ENCODE measurements around the gene KCNG1. TPM values are rescaled to one million over a fixed set of nuclear protein-coding genes. Genes with fewer than 3 reads are reported as not detected.

Gene KCNG1
- total and polyA plus RNA-seq, 2 of the 8 experiments (the other 6 are each of a cell fraction or from before 2014, with no cell fraction given) = 16.0 to 18.0 TPM

- Histone ChIP-seq H4K20me1 (replicated peaks in 1 of 2; ENCODE audit: control insufficient read depth in 1 of 2, insufficient read depth in 2 of 2, low read length in 2 of 2) (no peaks in the 10 kb centered on the region), H2BK20ac (ENCODE audit: low read length) (no peak overlapping the region), H3K56ac (replicated peaks; ENCODE audit: insufficient read length, low read depth, low read length) (no peak overlapping the region), H3K23ac (ENCODE audit: insufficient read length) (no peak overlapping the region), H3K27ac (ENCODE audit: low read depth, low read length) (no peak overlapping the region), H2BK15ac (ENCODE audit: low read length) (no peak overlapping the region), H3K23me2 (ENCODE audit: low read depth, low read length) (no peaks in the 10 kb centered on the region; the same call in 1 of the 2 replicates), H3K18ac (ENCODE audit: extremely low read depth, low read length) (no peak overlapping the region), H3K9ac (replicated peaks in 1 of 4; ENCODE audit: extremely low read depth in 1 of 4, low read depth in 3 of 4, low read length in 3 of 4) (no peak overlapping the region), H4K5ac (ENCODE audit: insufficient read length, low read depth, low read length) (no peak overlapping the region), H3K4me2 (ENCODE audit: insufficient read depth in 1 of 2, low read depth in 2 of 2, low read length in 2 of 2) (no peak overlapping the region), H3K9me3 (ENCODE audit: insufficient read depth in 2 of 2, low read depth in 1 of 2, low read length in 1 of 2) (no peaks in the 10 kb centered on the region), H3K4me1 (replicated peaks in 1 of 4; ENCODE audit: control insufficient read depth in 3 of 4, insufficient read depth in 4 of 4, low read length in 3 of 4) (peaks cover 3 to 13% (median 8%) of the 10 kb centered on the region in 4 experiments), H2BK12ac (ENCODE audit: low read depth, low read length) (no peak overlapping the region), H4K8ac (ENCODE audit: extremely low read depth, insufficient read depth, low read length) (no peak overlapping the region), H3K27me3 (replicated peaks in 1 of 4; ENCODE audit: control insufficient read depth in 3 of 4, extremely low read depth in 1 of 4, insufficient read depth in 3 of 4, low read length in 3 of 4) (no peaks in the 10 kb centered on the region), H4K91ac (replicated peaks; ENCODE audit: insufficient read length, low read length) (no peak overlapping the region), H2AK5ac (ENCODE audit: low read depth, low read length) (no peak overlapping the region), H3K4me3 (ENCODE audit: extremely low read depth in 1 of 4, insufficient read depth in 2 of 4, low read depth in 3 of 4, low read length in 4 of 4) (no peak overlapping the region), H3K79me2 (ENCODE audit: control insufficient read depth in 1 of 2, insufficient read depth in 2 of 2, low read length in 2 of 2) (no peaks in the 10 kb centered on the region), H3K14ac (ENCODE audit: insufficient read length) (no peak overlapping the region), H3K36me3 (ENCODE audit: control insufficient read depth in 2 of 4, insufficient read depth in 4 of 4, low read length in 3 of 4) (no peaks in the 10 kb centered on the region), H2BK120ac (replicated peaks; ENCODE audit: low read depth, low read length) (no peak overlapping the region), H3K4ac (replicated peaks; ENCODE audit: insufficient read length, low read depth, low read length) (no peak overlapping the region), H2BK5ac (ENCODE audit: low read depth, low read length) (no peak overlapping the region), H3K79me1 (ENCODE audit: low read depth, low read length) (no peaks in the 10 kb centered on the region), H2AFZ (ENCODE audit: low read length) (no peak overlapping the region)
- FAIRE-seq = no peak
- CTCF ChIA-PET (ENCODE audit: partially characterized antibody) = interaction anchor here (0.8 kb wide), 1 partner anchor 29 kb away, joined by 3 read pairs; no protein-coding TSS in a partner anchor
- DNase-seq (ENCODE audit: low read depth in 1 of 2, low spot score in 2 of 2) = no peak
- POLR2A ChIA-PET (ENCODE audit: partially characterized antibody) = no interaction called here
- 89% methylated on average over 3 of the region's 3 CpGs; no CpG with 5 or more reads in 1 of the 2 experiments for WGBS, 2 experiments (ENCODE audit: extremely low coverage in 1 of 2, insufficient coverage in 1 of 2, insufficient read length in 1 of 2, insufficient replicate concordance in 2 of 2, low coverage in 1 of 2, low lambda C conversion rate in 2 of 2, missing lambda C conversion rate in 1 of 2)
- TF ChIP-seq CTBP2 (IDR thresholded peaks at IDR 0.05; ENCODE audit: borderline replicate concordance, insufficient read depth, insufficient read length, low read length) (no peak), JUN (IDR thresholded peaks at IDR 0.05; ENCODE audit: low read depth, low read length) (no peak), SRF (IDR thresholded peaks at IDR 0.05; ENCODE audit: low read depth, low read length) (no peak), SP4 (IDR thresholded peaks at IDR 0.05; ENCODE audit: low read length) (no peak), SP1 (IDR thresholded peaks at IDR 0.05; ENCODE audit: low read depth, low read length) (no peak), ATF2 (IDR thresholded peaks at IDR 0.05; ENCODE audit: low read length) (no peak), BACH1 (IDR thresholded peaks at IDR 0.05; ENCODE audit: low read length) (no peak), SAP30 (IDR thresholded peaks at IDR 0.05; ENCODE audit: insufficient read depth, insufficient replicate concordance, low read length) (no peak), JUND (IDR thresholded peaks at IDR 0.05; ENCODE audit: low read length) (no peak), KDM1A (IDR thresholded peaks at IDR 0.05; ENCODE audit: borderline replicate concordance, low read length) (no peak), TEAD4 (IDR thresholded peaks at IDR 0.05; ENCODE audit: low read depth, low read length) (no peak), ASH2L (IDR thresholded peaks at IDR 0.05; ENCODE audit: low read length) (no peak), E2F6 (IDR thresholded peaks at IDR 0.05) (no peak)
These were observed 12.0 kb downstream of the KCNG1 start for GRCh38 chr20:51010932-51011331.

All from H1 (cell line).